Left lung (tissue), 10 donors: ENCODE data around the gene CFAP58. TPM values are rescaled to one million over a fixed set of nuclear protein-coding genes. Genes with fewer than 3 reads are reported as not detected.

Source experiments
- ATAC-seq: fragments of 200-7000 bp; cut with Tn5 transposase; one replicate; pipeline ENCODE4 v1.9.1; 2020; ENCODE audit warnings: moderate library complexity
- DNase-seq, 4 donors: peaks; one replicate each; pipeline ENCODE4 v3.0.0-alpha.2; 2013 to 2020
- H3K27ac ChIP-seq, 2 donors: fragments of 200-600 bp; sonication (generic) in 1 of 2; one replicate each; pipeline versions ENCODE4 v1.5.0 to v1.8.0; 2020 to 2021
- H3K27me3 ChIP-seq, 2 donors: fragments of 200-600 bp; sonication (generic) in 1 of 2; one replicate each; pipeline versions ENCODE4 v1.5.0 to v1.8.0; 2020 to 2021
- H3K36me3 ChIP-seq, 2 donors: fragments of 200-600 bp; sonication (generic) in 1 of 2; one replicate each; pipeline versions ENCODE4 v1.5.0 to v1.8.0; 2020 to 2021
- H3K4me1 ChIP-seq, 2 donors: fragments of 200-600 bp; one replicate each; pipeline ENCODE4 v1.8.0; 2021
- H3K4me3 ChIP-seq, 2 donors: fragments of 200-600 bp; sonication (generic) in 1 of 2; one replicate each; pipeline versions ENCODE4 v1.5.0 to v1.8.0; 2020 to 2021; ENCODE audit warnings: mild to moderate bottlenecking in 1 of 2
- H3K9me3 ChIP-seq, 2 donors: fragments of 200-600 bp; sonication (generic) in 1 of 2; one replicate each; pipeline versions ENCODE4 v1.5.0 to v1.8.0; 2020 to 2021
- CTCF ChIP-seq, 2 donors: fragments of 200-600 bp; sonication (generic) in 1 of 2; IDR thresholded peaks; one replicate each; pipeline versions ENCODE4 v1.5.0 to v1.8.0; 2021; ENCODE audit warnings: antibody characterized with exemption in 2 of 2
- intact Hi-C, 2 donors: fragments of 100-400 bp; cut with DNase I; formaldehyde crosslinking; loops; one replicate each; pipeline versions ENCODE4 v1.11.2 to v1.14.2; 2022
- polyA plus RNA-seq, 6 donors: library from polyadenylated mRNA; unstranded; fragments of 120-200 nt; gene quantifications; one replicate each; pipeline ENCODE4 v1.2.1, GENCODE V29; 2013; ENCODE audit not compliant: insufficient read length in 6 of 6
- total RNA-seq, 2 donors: library from RNA; stranded (reverse); fragmentation: NEBNext Ultra II Directional; extraction: Animal tissue kit (Norgen Biotek cat#: 25700); gene quantifications; one replicate each; pipeline ENCODE4 v1.2.1, GENCODE V29; 2021
- donor health status: DM: no; HTN: yes; CAD: no.
- donor health status: DM: no; HTN: no; CAD: no.

The CFAP58 gene
- total and polyA plus RNA-seq, 8 donors: 0.29 to 2.2 (median 1.6) TPM

DNA sequence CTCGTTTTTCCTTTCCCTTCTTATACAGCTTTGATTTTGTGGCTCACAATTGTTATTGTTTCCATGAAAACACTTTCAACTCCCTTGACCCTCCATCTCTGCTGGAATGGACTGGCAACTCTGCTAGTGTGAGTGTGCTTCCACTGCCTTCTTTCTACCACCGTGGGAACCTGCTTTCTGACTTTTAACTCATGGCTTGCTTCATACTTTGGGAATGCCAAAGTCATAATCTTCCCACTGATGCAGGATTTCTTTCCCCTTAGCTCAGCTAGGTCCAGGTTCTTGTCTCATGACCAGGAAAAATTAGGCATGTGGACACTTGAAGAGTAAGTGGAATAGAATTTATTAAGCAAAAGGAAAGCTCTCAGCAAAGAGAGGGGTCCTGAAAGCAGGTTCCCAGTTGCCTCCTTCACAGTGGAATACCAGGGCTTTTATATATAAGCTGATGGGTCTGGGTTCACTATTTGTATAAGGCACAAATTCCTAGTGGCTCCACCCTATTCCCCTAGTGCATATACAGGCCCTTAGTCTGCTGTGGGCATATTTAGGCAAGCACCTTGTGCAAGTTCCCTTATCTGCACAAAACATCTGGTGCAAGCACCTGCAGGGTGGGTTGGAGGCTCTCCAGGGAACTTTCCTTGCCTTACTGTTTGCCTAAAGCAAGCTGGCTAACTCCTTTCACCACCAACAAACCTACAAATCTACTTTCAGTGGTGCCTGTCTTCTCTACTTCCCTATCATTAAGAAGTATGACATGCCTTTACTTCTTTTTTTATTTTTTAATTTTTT, 119.5 kb downstream of the CFAP58 start:
- H3K36me3 ChIP-seq: no peaks in the 10 kb centered on the region
- TF ChIP-seq CTCF (IDR thresholded peaks at IDR 0.05): no peak
- ATAC-seq (no peak), DNase-seq (no peak)
- H3K9me3 ChIP-seq: no peaks in the 10 kb centered on the region
- no peaks in the 10 kb centered on the region for H3K27me3 ChIP-seq
- H3K4me3 ChIP-seq: no peak overlapping the region
- H3K27ac ChIP-seq: no peak overlapping the region
- H3K4me1 ChIP-seq: no peaks in the 10 kb centered on the region
- intact Hi-C loops: no loop called here

- no peaks in the 10 kb centered on the region for H3K9me3 ChIP-seq
- intact Hi-C loops: no loop called here
These were observed 124.7 kb downstream of the CFAP58 start for GRCh38 chr10:104478380-104478779.

DNA sequence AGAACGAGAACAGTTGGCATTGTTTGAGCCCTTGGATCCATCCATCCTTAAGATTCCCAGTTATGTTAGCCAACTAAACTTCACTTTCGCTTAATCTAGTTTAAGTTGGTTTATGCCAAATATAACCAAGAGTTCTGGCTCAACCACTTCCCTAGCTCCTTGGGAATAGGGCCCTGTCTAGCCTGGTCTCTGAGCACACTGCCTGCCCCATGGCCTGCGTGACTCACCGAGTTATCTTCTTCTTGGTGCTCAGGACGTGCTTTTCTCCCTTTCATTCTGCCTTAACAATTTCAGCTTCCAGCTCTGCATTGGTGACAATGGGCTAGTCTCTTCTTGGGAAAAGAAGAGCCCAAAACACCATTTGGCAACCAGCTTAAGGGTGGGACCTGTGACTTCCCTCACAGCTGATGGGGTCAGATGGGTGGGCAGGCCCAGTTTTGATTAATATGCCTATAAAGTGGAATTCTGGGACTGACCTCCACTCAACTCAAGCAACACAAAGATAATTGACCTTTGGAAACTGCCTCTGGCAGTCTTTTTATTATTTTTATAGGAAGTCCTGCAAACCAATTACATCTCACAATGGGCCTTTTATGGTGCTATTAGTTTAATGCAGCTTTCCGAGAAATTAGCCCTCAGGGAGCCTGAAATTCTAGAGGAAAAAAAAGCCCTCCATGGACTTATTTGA, 126.4 kb downstream of the CFAP58 start:
- no peaks in the 10 kb centered on the region for H3K36me3 ChIP-seq
- no peak overlapping the region for H3K27ac ChIP-seq
- ATAC-seq (no peak), DNase-seq (no peak)
- intact Hi-C loops: no loop called here
- H3K9me3 ChIP-seq: no peaks in the 10 kb centered on the region
- H3K4me1 ChIP-seq: no peaks in the 10 kb centered on the region
- no peak for TF ChIP-seq CTCF (IDR thresholded peaks at IDR 0.05)
- H3K27me3 ChIP-seq: peaks cover 0 to 7% of the 10 kb centered on the region in 2 donors
- no peak overlapping the region for H3K4me3 ChIP-seq

More at GRCh38 chr10:104478380-104478779, 124.7 kb downstream of the CFAP58 start:
- H3K36me3 ChIP-seq: no peaks in the 10 kb centered on the region
- peaks cover 0 to 7% of the 10 kb centered on the region in 2 donors for H3K27me3 ChIP-seq
- H3K4me3 ChIP-seq: no peak overlapping the region
- H3K27ac ChIP-seq: no peak overlapping the region
- ATAC-seq (no peak), DNase-seq (no peak)
- H3K4me1 ChIP-seq: no peaks in the 10 kb centered on the region
- no peak for TF ChIP-seq CTCF (IDR thresholded peaks at IDR 0.05)

DNA sequence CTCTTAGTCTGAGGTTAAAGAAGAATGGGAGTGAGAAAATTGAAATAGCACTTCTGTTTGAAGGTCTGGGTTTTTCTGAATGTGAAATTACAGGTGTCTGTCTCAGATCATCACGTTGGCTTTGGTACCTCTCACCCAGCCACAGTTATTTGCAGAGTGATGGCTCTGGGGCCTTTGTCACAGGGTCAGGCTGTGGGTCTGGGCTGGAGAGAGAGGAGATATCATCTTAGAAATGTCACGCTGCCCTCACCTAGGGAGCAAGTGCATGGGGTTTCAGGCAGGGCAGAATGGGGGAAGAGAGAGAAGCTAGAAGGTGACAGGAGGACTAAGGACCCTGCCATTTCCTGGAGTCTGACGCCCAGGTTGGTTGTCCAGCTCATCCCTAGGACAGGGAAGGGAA, 127.2 kb downstream of the CFAP58 start:
- no peak overlapping the region for H3K4me3 ChIP-seq
- H3K27ac ChIP-seq: no peak overlapping the region
- H3K4me1 ChIP-seq: no peaks in the 10 kb centered on the region
- TF ChIP-seq CTCF (IDR thresholded peaks at IDR 0.05): no peak
- H3K36me3 ChIP-seq: no peaks in the 10 kb centered on the region
- intact Hi-C loops: no loop called here
- DNase-seq: no peak
- H3K27me3 ChIP-seq: peaks cover 0 to 7% of the 10 kb centered on the region in 2 donors
- no peaks in the 10 kb centered on the region for H3K9me3 ChIP-seq
- no peak for ATAC-seq

DNA sequence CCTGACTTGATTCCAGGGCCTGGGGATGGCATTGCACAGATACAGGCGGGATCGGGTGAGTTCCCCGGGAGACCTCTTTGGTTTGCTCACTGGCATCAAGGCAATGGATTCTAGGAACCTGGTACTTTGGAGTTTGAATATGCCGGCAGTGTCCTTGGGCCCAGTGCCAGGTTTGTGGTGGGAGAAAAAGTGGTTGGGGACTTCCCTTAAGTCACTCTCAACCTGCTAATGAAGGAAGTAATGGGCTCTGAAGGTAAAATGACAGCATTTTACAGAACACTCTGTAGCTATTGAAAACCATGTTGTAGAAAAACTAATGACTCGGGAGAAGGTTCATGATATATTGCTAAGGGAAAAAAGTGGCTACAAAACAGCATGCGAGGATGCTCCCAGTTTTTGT, 129.9 kb downstream of the CFAP58 start:
- no peak for TF ChIP-seq CTCF (IDR thresholded peaks at IDR 0.05)
- no peak for ATAC-seq
- Histone ChIP-seq H3K4me3 (no peak overlapping the region), H3K36me3 (no peaks in the 10 kb centered on the region), H3K27me3 (peaks cover 0 to 7% of the 10 kb centered on the region in 2 donors), H3K4me1 (no peaks in the 10 kb centered on the region), H3K9me3 (no peaks in the 10 kb centered on the region), H3K27ac (no peak overlapping the region)
- intact Hi-C loops: no loop called here
- DNase-seq: no peak
